GM12874 (cell line): ENCODE results near the gene MYO5A.

Experiments
- CTCF ChIP-seq: IDR thresholded peaks from 2 replicates; pipeline ENCODE4 v1.5.1; 2011; ENCODE audit warnings: low read depth, mild to moderate bottlenecking, control low read depth, low read length, moderate library complexity; ENCODE audit not compliant: insufficient read depth

MYO5A gene

GRCh38 chr15:52257734-52258062 lies 271.0 kb downstream of the MYO5A start:
- TF ChIP-seq CTCF, result no peak
